Glutamatergic neuron (in vitro differentiated cells): ENCODE measurements around the gene LEPR. TPM values are rescaled to one million over a fixed set of nuclear protein-coding genes. Genes with fewer than 3 reads are reported as not detected.
"Not testable (repeated sequence)": the region's sequence is repeated elsewhere in the genome, so short reads cannot be mapped to it uniquely, and the experiment has no call there.

Source experiments
- DNase-seq: peaks from one replicate; pipeline ENCODE4 v3.0.0; 2022
- H3K27ac Mint-ChIP-seq: one replicate; pipeline ENCODE4 v1.8.0; 2020; ENCODE audit warnings: mild to moderate bottlenecking, mixed read lengths, inconsistent platforms; ENCODE audit not compliant: unreplicated experiment
- H3K27me3 Mint-ChIP-seq: one replicate; pipeline ENCODE4 v1.8.0; 2020; ENCODE audit warnings: mild to moderate bottlenecking, moderate library complexity, mixed read lengths, inconsistent platforms; ENCODE audit not compliant: unreplicated experiment
- H3K36me3 Mint-ChIP-seq: one replicate; pipeline ENCODE4 v1.8.0; 2020; ENCODE audit warnings: mild to moderate bottlenecking, mixed read lengths, inconsistent platforms; ENCODE audit not compliant: unreplicated experiment
- H3K4me1 Mint-ChIP-seq: one replicate; pipeline ENCODE4 v1.8.0; 2020; ENCODE audit warnings: mild to moderate bottlenecking, low read depth, mixed read lengths, inconsistent platforms; ENCODE audit not compliant: unreplicated experiment
- H3K4me3 Mint-ChIP-seq: one replicate; pipeline ENCODE4 v1.8.0; 2020; ENCODE audit warnings: mild to moderate bottlenecking, mixed read lengths, inconsistent platforms; ENCODE audit not compliant: unreplicated experiment
- H3K9me3 Mint-ChIP-seq: one replicate; pipeline ENCODE4 v1.8.0; 2020; ENCODE audit warnings: mild to moderate bottlenecking, moderate library complexity, mixed read lengths, inconsistent platforms; ENCODE audit not compliant: unreplicated experiment
- CTCF ChIP-seq: fragments of 200-600 bp; sonication (generic); IDR thresholded peaks from one replicate; pipeline ENCODE4 v1.5.0; 2021; ENCODE audit not compliant: partially characterized antibody, unreplicated experiment
- total RNA-seq: library from RNA; stranded (reverse); fragmentation: NEBNext Ultra II Directional; extraction: Animal tissue kit (Norgen Biotek cat#: 25700); gene quantifications from one replicate; pipeline ENCODE4 v1.2.1, GENCODE V29; 2021; ENCODE audit not compliant: unreplicated experiment

The LEPR gene
- total RNA-seq, 1 donor from 2014 or later: 6.8 TPM

- H3K36me3 Mint-ChIP-seq: no peaks in the 10 kb centered on the region
- H3K27ac Mint-ChIP-seq: no peak overlapping the region
- no peak for TF ChIP-seq CTCF
- no peaks in the 10 kb centered on the region for H3K27me3 Mint-ChIP-seq
- no peaks in the 10 kb centered on the region for H3K9me3 Mint-ChIP-seq
- H3K4me3 Mint-ChIP-seq: no peak overlapping the region
- H3K4me1 Mint-ChIP-seq: peaks cover 16% of the 10 kb centered on the region
- no peak for DNase-seq
These were observed 23.7 kb downstream of the LEPR start for GRCh38 chr1:65444128-65444640.

DNA sequence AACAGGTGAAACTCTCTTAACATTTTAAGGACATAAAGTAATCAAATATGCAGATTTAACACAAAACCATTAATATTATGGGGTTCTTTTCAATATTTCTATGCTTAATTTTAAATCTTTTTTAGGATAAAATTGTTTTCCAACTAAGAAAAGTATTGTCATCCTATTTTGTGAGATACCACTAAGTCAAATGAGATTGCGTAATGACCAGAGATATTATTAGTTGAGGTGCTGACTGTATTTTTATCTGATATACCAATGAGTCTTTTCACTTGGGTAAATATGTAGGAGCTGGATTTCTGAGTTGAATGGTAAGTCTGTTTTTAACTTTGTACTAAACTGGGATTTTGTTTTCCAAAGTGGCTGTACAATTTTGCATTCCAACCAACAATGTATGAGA lies 25.4 kb downstream of the LEPR start:
- DNase-seq: no peak
- H3K27ac Mint-ChIP-seq: no peak overlapping the region
- H3K27me3 Mint-ChIP-seq: no peaks in the 10 kb centered on the region
- no peaks in the 10 kb centered on the region for H3K36me3 Mint-ChIP-seq
- H3K9me3 Mint-ChIP-seq: no peaks in the 10 kb centered on the region
- TF ChIP-seq CTCF: no peak
- peaks cover 9% of the 10 kb centered on the region for H3K4me1 Mint-ChIP-seq
- H3K4me3 Mint-ChIP-seq: no peak overlapping the region

GRCh38 chr1:65449214-65449823 lies 28.9 kb downstream of the LEPR start:
- Mint-ChIP-seq H3K27ac (no peak overlapping the region), H3K9me3 (no peaks in the 10 kb centered on the region), H3K4me1 (no peaks in the 10 kb centered on the region), H3K4me3 (no peak overlapping the region), H3K36me3 (no peaks in the 10 kb centered on the region), H3K27me3 (peaks cover 1% of the 10 kb centered on the region)
- DNase-seq: peak; percentile 33
- TF ChIP-seq CTCF: no peak

DNA sequence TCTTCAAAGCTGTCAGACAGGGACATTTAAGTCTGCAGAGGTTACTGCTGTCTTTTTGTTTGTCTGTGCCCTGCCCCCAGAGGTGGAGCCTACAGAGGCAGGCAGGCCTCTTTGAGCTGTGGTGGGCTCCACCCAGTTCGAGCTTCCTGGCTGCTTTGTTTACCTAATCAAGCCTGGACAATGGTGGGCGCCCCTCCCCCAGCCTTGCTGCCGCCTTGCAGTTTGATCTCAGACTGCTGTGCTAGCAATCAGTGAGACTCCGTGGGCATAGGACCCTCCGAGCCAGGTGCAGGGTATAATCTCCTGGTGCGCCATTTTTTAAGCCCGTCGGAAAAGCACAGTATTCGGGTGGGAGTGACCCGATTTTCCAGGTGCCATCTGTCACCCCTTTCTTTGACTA lies 35.2 kb downstream of the LEPR start:
- not testable (repeated sequence) for H3K27ac Mint-ChIP-seq, H3K27me3 Mint-ChIP-seq

DNA sequence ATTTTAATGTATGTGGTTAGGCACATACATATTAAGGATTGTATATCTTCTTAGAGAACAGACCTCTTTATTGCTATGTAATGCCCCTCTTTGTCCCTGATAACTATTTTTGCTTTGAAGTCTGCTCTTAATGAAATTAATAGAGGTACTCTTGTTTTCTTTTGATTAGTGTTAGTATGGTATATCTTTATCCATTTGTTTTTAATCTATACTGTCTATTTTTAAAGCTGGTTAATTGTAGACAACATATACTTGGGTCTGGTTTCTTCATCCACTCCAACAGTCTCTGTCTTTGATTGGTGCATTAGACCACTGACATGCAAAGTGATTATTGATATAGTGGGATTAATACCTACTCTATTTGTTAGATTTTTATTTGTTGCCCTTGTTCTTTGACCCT lies 36.0 kb downstream of the LEPR start:
- Mint-ChIP-seq H3K27me3 (peaks cover 1% of the 10 kb centered on the region), H3K4me1 (no peaks in the 10 kb centered on the region), H3K27ac (no peak overlapping the region), H3K9me3 (peaks cover 4% of the 10 kb centered on the region), H3K36me3 (peaks cover 7% of the 10 kb centered on the region), H3K4me3 (peak overlapping the region; percentile 19)
- no peak for DNase-seq
- no peak for TF ChIP-seq CTCF

More for the DNA sequence above, 35.2 kb downstream of the LEPR start:
- not testable (repeated sequence) for H3K4me1 Mint-ChIP-seq, H3K4me3 Mint-ChIP-seq, H3K36me3 Mint-ChIP-seq, DNase-seq, H3K9me3 Mint-ChIP-seq
